MM.1S (cell line): Measurements from ENCODE around the gene EID3.

ENCODE experiments used
- DNase-seq: peaks from one replicate; pipeline ENCODE4 v3.0.0-alpha.2; 2015
- H2AFZ ChIP-seq: fragments of 300-600 bp; sonication (generic); 2 replicates; pipeline ENCODE4 v1.6.0; 2016; ENCODE audit warnings: antibody characterized with exemption, low read length
- H3F3A ChIP-seq: fragments of 300-600 bp; sonication (generic); 2 replicates; pipeline ENCODE4 v1.6.1; 2016; ENCODE audit warnings: mild to moderate bottlenecking, antibody characterized with exemption, low read length, moderate library complexity, mixed read lengths; ENCODE audit not compliant: insufficient read depth
- H3K27ac ChIP-seq: fragments of 300-600 bp; sonication (generic); 2 replicates; pipeline ENCODE4 v1.5.1; 2016; ENCODE audit warnings: mild to moderate bottlenecking, low read length
- H3K27me3 ChIP-seq: fragments of 300-600 bp; sonication (generic); replicated peaks from 2 replicates; pipeline ENCODE4 v1.6.0; 2016; ENCODE audit warnings: low read length; ENCODE audit not compliant: insufficient read depth
- H3K36me3 ChIP-seq: fragments of 300-600 bp; sonication (generic); replicated peaks from 2 replicates; pipeline ENCODE4 v1.6.1; 2016; ENCODE audit warnings: mild to moderate bottlenecking, low read length, mixed read lengths; ENCODE audit not compliant: insufficient read depth
- H3K4me1 ChIP-seq: fragments of 300-600 bp; sonication (generic); 2 replicates; pipeline ENCODE4 v1.6.1; 2016; ENCODE audit warnings: low read length, mixed read lengths
- H3K4me2 ChIP-seq: fragments of 300-600 bp; sonication (generic); 2 replicates; pipeline ENCODE4 v1.6.0; 2016; ENCODE audit warnings: low read depth, low read length
- H3K4me3 ChIP-seq: fragments of 300-600 bp; sonication (generic); 2 replicates; pipeline ENCODE4 v1.5.1; 2016; ENCODE audit warnings: low read length, mixed read lengths
- H3K79me2 ChIP-seq: fragments of 300-600 bp; sonication (generic); 2 replicates; pipeline ENCODE4 v1.6.1; 2016; ENCODE audit warnings: mixed run types, low read length, mixed read lengths
- H3K9ac ChIP-seq: fragments of 300-600 bp; sonication (generic); 2 replicates; pipeline ENCODE4 v1.6.1; 2016; ENCODE audit warnings: low read length, mixed read lengths
- H3K9me2 ChIP-seq: fragments of 300-600 bp; sonication (generic); replicated peaks from 2 replicates; pipeline ENCODE4 v1.6.1; 2016; ENCODE audit warnings: mild to moderate bottlenecking, low read length, mixed read lengths; ENCODE audit not compliant: insufficient read depth
- H3K9me3 ChIP-seq: fragments of 300-600 bp; sonication (generic); replicated peaks from 2 replicates; pipeline ENCODE4 v1.6.1; 2016; ENCODE audit warnings: mild to moderate bottlenecking, low read length, mixed read lengths; ENCODE audit not compliant: insufficient read depth
- H4K20me1 ChIP-seq: fragments of 300-600 bp; sonication (generic); 2 replicates; pipeline ENCODE4 v1.6.1; 2016; ENCODE audit warnings: mild to moderate bottlenecking, low read length, moderate library complexity, mixed read lengths; ENCODE audit not compliant: insufficient read depth
- EZH2 ChIP-seq: fragments of 300-600 bp; sonication (generic); optimal IDR thresholded peaks from 2 replicates; pipeline ENCODE3; 2017; ENCODE audit warnings: low read depth, mild to moderate bottlenecking, antibody characterized with exemption, low read length, mixed read lengths
- EZH2phosphoT487 ChIP-seq: fragments of 300-600 bp; sonication (generic); IDR thresholded peaks from 2 replicates; pipeline ENCODE4 v1.6.1; 2018; ENCODE audit warnings: antibody characterized with exemption, low read length
- TF ChIP-seq, protein P1 (sequence below): fragments of 300-600 bp; sonication (generic); IDR thresholded peaks from 2 replicates; pipeline ENCODE4 v1.5.1; 2016; ENCODE audit warnings: antibody characterized with exemption, low read length, mixed read lengths

EID3 gene

DNA sequence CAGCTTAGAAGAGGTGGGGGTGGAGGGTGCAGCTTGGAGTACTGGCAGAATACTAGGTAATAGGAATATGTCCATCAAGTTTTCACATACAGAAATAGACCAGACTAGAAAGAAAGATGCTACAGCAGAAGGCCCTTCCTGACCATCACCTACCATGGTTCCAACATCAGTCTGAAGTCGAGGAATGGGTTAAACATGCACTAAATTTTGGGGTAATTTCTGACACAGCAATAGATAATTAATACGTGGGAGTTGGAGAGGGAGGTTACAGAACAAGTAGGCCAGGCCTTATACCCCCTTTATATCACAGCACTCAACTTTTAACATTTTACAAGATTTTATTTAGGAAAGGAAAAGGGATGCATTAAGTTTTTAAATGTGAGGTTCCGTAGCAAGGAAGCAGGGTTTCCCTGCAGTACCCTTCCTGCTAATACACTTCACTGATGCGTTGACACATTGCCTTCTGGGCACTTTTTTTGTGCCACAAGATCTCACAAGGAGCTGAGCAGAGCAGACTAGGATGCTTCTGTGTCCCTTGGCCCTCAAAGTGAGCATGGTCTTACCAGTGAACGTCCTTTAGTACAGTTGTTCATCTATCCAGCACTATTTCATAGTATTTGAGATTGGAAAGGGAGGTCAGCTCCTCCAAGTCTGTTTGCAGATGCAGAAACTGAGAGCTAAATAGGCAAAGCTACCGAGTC lies 50.8 kb downstream of the EID3 start:
- Histone ChIP-seq H3K27me3 (no peaks in the 10 kb centered on the region), H4K20me1 (no peaks in the 10 kb centered on the region), H3K4me3 (no peak overlapping the region), H3K79me2 (no peaks in the 10 kb centered on the region), H3K9me2 (no peaks in the 10 kb centered on the region), H3K27ac (no peak overlapping the region), H3K36me3 (no peaks in the 10 kb centered on the region; the same call in 1 of the 2 replicates), H3K9me3 (no peaks in the 10 kb centered on the region), H3K4me2 (no peak overlapping the region), H3K4me1 (no peaks in the 10 kb centered on the region), H3F3A (peaks cover 4% of the 10 kb centered on the region; the same call in 1 of the 2 replicates), H2AFZ (no peak overlapping the region), H3K9ac (no peak overlapping the region)
- no peak for TF ChIP-seq EZH2phosphoT487
- TF ChIP-seq, protein P1, sequence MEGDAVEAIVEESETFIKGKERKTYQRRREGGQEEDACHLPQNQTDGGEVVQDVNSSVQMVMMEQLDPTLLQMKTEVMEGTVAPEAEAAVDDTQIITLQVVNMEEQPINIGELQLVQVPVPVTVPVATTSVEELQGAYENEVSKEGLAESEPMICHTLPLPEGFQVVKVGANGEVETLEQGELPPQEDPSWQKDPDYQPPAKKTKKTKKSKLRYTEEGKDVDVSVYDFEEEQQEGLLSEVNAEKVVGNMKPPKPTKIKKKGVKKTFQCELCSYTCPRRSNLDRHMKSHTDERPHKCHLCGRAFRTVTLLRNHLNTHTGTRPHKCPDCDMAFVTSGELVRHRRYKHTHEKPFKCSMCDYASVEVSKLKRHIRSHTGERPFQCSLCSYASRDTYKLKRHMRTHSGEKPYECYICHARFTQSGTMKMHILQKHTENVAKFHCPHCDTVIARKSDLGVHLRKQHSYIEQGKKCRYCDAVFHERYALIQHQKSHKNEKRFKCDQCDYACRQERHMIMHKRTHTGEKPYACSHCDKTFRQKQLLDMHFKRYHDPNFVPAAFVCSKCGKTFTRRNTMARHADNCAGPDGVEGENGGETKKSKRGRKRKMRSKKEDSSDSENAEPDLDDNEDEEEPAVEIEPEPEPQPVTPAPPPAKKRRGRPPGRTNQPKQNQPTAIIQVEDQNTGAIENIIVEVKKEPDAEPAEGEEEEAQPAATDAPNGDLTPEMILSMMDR, result no peak
- TF ChIP-seq EZH2, result no peak
- no peak for DNase-seq
